NCI-H524 (cell line): ENCODE results near the gene KSR1.

Source experiments
- DNase-seq, 2 experiments: peaks; one replicate each; lab custom pipeline; 2025; lab: John Stamatoyannopoulos, UW

KSR1 gene

GRCh38 chr17:27535178-27535928, 79.1 kb downstream of the KSR1 start:
- DNase-seq: no peak

- DNase-seq: no peak
These were observed 79.7 kb downstream of the KSR1 start for GRCh38 chr17:27535975-27536374.

GRCh38 chr17:27536781-27537180, 80.5 kb downstream of the KSR1 start:
- DNase-seq: no peak

DNA sequence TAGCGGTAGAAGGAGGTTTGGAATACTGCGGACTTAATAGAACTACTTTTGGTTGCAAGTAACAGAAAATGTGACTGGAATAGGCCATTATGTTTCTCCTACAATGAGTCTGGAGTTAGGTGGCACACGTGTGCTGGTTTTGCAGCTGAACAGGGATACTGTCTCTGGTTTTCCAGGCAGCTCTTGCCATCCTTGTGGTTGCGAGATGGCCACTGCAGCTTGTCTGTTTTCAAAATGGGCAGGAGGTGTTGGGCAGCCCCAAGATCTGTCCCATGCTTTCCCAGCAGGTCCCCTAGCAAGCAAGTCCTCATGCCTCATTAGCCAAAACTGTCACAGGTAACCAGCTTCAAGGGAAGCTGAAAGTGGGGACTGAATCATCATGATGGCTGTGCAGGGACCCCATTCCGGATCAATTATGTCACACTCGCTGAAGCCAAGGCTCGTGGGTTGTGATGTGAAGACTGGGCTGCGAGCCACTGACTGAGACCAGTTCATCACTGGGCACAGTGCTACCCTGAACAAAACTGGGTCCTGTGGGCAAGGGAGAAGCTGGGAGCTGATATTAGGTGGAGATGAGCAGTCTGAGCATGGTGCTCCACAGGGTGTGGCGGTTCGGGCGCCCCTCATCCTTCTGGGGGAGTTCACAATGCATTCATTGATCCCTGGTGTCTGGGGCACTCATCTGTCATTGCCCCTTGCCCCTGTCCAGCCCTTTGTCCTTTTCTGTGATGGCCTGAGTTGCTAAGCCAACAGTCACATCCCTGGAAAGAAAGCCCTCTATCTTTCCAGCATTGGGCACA, 82.1 kb downstream of the KSR1 start:
- no peak for DNase-seq

DNA sequence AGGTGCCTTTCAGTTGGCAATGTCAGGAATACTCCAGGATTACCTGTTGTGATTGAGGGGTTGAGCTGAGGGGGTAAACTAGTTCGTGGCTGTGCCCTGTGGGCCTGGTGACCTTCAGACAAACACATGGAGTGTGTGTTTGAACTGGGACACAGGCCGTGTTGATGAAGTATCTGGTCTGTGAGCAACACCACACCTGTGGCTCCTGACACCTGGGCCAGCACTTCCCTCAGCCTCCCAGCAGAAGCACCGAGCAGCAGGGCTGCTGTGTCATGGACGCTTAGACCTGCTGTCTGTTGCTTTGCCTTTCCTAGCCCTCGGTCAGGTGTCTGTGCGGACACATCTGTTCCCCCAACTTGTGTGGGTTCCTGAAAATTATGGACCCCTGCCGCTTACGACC, 82.9 kb downstream of the KSR1 start:
- no peak for DNase-seq

DNA sequence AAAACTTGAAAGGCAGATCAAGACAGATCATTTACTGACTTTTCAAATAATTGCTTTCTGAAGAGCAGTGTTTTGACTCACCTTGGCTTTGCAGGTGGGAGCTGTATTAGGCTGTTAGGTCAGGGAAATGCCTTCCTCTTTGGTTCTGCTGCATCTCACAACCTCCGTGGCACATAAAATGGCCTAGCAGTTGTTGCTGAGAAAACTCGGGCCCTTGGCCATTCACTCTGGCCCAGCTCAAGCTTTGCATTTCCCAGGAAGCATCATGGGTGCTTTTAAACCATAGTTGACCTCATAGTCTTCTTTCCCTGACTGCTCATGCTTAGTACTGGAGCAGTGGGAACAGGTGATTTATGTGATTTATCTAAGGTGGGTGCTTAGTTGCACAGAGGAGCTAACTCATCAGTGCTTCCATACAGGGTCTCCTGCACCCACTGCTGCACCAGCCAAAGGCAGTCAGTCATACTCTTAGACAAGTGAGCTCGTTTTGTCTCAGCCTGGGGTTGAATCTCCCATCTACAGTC, 83.6 kb downstream of the KSR1 start:
- DNase-seq: no peak

DNA sequence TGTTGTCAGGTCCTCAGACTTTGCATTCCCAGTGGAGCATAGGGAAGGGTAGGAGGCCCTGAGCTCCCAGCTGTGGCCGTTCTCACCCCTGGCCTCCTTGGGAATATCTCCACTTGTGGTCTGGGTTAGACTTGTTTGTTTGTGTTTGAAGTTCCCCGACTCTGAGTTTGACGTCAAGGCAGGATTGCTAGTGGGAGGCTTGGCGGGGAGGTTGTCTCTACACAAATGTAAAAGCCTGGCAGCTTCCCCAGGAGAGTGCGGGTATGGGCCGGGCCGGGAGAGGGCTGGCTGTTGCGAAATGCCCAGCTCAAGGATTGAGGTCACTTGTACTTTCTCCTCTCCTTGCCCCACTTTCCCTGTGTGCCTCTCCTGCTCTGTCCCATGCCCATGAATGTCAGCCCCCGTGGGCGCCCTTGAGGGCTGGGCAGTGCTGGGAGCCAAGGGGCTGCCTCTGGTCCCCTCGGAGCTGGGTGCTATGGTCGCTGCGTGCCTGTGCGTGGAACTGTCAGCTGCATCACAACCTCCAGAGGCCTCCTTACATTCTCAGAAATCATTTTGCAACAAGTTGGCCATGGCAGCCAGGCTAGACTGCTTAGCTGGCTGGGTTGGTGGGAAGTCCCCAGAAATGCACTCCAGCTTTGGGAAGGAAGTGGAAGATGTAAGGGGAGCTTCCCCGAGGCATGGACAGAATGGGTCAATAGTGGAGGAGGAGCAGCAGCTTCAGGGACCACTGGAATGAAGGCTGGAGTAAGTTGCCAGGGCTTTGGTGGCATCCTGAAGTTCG, 84.3 kb downstream of the KSR1 start:
- no peak for DNase-seq

DNA sequence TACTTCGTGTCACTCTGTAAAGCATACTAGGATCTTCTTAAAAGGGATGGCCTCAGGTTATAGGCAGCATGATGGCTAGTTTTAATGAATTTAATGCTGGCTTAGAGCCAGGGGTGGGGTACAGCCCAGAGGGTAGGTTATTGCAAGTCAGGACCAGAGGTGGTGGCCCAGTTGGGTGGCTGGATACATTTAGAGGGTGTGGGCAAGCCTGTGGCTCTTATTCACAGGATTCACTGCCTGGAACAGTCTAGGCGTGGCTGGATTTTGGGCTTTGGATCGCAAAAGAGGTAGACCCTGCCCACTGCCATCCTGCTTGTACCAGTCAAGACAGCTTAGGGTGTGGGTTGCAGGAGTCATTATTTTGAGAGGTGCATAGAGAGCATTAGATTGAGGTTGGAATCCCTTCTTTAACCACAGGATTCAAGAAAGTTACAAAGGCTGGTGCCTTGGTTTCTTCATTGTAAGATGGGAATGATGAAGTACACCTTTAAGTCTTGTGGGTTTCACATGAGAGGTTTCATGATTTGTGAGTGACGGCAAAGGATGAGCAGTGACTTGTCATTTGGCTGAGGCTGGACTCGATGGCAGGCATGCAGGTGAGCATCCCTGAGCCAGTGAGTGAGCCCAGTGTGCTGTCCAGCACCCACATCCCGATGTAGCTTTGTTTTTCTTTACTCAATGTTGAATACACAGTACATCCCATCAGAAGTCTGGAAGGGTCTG, 85.2 kb downstream of the KSR1 start:
- DNase-seq: no peak

GRCh38 chr17:27542841-27543463, 86.7 kb downstream of the KSR1 start:
- DNase-seq: no peak

GRCh38 chr17:27543464-27543856, 87.2 kb downstream of the KSR1 start:
- DNase-seq: peak in 1 of 2 experiments; percentile 72

DNA sequence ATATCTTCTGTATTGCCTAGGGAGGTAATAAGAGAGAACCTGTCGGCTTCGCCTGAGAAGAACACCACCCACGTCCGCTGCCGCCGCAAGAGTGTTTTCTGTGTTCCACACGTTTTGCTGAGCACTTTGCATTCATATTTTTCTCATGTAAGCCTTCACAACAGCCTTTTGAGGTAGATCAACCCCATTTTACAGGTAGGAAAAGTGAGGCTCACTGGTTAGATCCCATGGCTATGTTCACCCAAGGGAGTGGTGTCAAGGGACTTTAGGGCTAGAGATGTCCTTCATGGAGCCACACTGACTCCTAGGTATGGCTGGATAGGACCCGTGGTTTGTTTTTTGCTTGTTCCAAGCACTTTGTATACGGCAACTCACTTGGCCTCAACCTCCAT, 87.7 kb downstream of the KSR1 start:
- no peak for DNase-seq

GRCh38 chr17:27544350-27545131, 88.3 kb downstream of the KSR1 start:
- DNase-seq: no peak

DNA sequence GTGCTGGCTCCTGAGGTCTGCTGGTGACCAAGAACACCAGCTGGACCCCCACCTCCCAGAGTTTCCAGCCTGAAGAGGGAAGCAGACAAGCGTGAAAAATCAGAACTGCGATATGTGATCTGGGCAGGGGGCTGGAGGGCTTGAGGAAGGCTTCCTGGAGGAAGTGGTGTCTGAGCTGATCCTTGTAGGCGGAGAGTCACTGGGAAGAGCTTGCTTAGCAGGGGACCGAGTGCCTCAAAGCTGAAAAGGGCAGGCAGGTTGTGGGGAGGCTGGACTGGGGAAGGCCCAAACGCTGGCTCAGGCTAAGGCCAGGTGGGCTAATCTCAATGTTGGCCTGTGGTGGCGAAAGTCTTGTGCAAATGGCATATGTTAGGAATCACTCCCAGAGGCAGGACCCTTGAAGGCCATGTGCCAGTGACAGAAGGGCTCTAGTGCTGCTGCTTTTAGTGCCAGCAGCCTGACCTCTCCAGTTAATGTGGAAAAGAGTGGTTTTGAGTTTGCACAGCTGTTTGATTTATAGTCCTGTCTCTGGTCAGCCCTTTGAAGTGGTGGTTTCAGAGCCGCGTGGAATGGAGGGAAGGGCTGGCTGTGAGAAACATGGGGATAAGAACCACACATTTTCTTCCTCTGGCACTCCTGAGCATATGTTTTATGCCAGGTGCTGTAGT, 89.4 kb downstream of the KSR1 start:
- DNase-seq: peak; percentile 97 to 99

DNA sequence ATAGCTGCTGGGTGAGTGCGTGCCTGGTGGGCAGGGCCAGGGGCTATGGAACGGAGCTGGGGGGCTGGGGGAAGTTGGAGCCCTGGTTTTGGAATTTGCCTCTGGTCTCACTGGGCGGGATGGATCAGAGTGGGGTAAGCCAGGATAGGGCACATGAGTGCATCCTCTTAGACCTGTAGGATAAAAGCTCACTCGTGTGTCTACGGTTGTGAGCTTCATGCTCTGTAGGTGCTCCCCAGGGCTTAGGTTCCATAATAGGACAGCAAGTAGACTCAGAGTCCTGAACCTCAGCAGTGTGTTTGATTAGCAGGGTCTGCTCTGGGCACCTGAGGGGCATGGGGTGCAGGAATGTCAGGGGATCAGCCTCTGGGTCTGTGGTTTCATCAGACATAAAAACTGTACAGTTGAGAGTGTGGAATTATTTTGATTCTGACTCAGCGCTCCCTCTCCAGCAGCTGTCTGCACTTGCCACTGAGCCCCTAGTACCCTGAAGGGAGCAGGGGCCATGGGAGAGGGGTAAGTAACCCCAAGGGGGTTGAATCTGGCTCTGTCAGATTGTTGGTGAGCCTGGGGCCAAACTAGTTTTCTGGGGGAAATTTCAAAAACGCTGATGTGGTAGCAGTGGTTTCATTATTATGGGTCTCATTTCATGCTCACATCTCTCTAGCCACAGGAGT, 90.5 kb downstream of the KSR1 start:
- DNase-seq: peak in 1 of 2 experiments; percentile 36

- DNase-seq: no peak
These were observed 91.0 kb downstream of the KSR1 start for GRCh38 chr17:27547301-27547683.

GRCh38 chr17:27548369-27548768, 92.1 kb downstream of the KSR1 start:
- no peak for DNase-seq

DNA sequence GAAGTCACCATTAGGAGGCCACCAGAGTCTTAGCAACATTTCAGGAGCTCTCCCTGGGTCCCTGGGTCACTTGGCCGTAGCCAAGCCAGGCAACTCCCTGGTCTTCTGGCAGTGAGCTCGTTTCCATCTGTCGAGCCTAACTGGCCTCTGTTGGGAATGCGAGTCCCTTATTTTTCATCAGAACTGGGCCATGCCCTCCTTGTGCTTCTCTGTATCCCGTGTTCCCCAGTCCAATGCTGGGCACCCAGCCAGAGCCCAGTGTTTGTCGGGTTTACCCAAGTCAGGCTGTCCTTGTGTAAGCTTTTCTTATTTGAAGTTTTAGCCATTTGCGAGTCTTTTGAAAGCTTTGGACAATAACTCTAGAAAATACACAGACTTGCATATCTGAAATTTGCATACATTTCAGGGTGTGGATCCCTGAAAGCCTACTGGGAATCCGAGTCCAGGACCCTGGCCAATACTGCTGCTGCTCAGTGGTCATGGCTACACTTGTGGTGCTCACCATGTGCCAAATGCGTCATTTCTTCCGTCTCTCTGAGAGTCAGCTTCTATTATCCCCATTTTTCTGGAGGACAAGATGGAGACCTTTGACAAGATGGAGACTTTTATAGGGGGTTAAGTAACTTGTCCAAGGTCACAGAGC, 93.1 kb downstream of the KSR1 start:
- no peak for DNase-seq

DNA sequence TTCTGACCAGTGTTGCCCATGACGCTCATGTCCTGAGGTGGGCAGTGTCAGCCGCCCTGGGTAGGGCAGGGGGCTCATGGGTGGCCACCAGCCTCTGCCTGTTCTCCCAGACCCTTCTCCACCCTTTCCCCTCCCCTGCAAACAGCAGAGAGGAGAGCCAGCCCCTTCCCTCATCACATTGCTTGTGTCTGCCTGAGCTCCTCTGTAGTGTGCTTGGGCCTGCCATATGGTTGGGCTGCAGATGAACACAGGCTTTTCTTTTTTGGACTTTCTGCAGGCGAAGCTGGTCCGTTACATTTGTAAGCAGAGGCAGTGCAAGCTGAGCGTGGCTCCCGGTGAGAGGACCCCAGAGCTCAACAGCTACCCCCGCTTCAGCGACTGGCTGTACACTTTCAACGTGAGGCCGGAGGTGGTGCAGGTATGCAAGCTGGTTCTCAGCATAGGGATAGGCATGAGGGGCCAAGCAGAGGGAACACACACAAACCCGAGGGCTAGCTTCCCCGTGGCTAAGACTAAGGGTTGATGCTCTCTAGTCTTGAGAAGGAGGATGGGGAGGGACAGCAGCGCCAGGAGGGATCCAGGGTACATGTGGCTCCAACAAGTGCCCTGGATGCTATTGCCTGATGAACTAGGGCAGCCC, 94.2 kb downstream of the KSR1 start:
- DNase-seq: peak; percentile 42 to 73
